Neuronal stem cell (in vitro differentiated cells): ENCODE measurements around the gene ATXN7L3.
"Not testable (repeated sequence)": the region's sequence is repeated elsewhere in the genome, so short reads cannot be mapped to it uniquely, and the experiment has no call there.

Source experiments
- DNase-seq: peaks from one replicate; pipeline ENCODE4 v3.0.0-alpha.2; 2013; ENCODE audit warnings: low spot score
- H2AFZ ChIP-seq: one replicate; pipeline ENCODE4 v1.6.1; 2013; ENCODE audit warnings: mild to moderate bottlenecking, low read length, inconsistent platforms
- H2AK5ac ChIP-seq: 2 replicates; pipeline ENCODE4 v1.6.1; 2013; ENCODE audit warnings: low read depth, mild to moderate bottlenecking, inconsistent platforms, low read length, moderate library complexity, mixed read lengths
- H2BK120ac ChIP-seq: 2 replicates; pipeline ENCODE4 v1.6.1; 2013; ENCODE audit warnings: low read depth, mild to moderate bottlenecking, inconsistent platforms, low read length, moderate library complexity, mixed read lengths
- H2BK12ac ChIP-seq: one replicate; pipeline ENCODE4 v1.6.1; 2013; ENCODE audit warnings: low read length, inconsistent platforms
- H2BK15ac ChIP-seq: 2 replicates; pipeline ENCODE4 v1.6.1; 2013; ENCODE audit warnings: mild to moderate bottlenecking, low read length, inconsistent platforms, mixed read lengths
- H2BK5ac ChIP-seq: one replicate; pipeline ENCODE4 v1.6.1; 2013; ENCODE audit warnings: inconsistent platforms, mild to moderate bottlenecking, low read length, moderate library complexity
- H3K14ac ChIP-seq: one replicate; pipeline ENCODE4 v1.6.1; 2013; ENCODE audit warnings: low read length, inconsistent platforms
- H3K18ac ChIP-seq: 2 replicates; pipeline ENCODE4 v1.6.1; 2013; ENCODE audit warnings: low read length, inconsistent platforms
- H3K23ac ChIP-seq: 2 replicates; pipeline ENCODE4 v1.6.1; 2013; ENCODE audit warnings: low read depth, mild to moderate bottlenecking, mixed read lengths, low read length, inconsistent platforms; ENCODE audit not compliant: poor library complexity
- H3K27ac ChIP-seq: replicated peaks from 3 replicates; pipeline ENCODE4 v1.5.1; 2013; ENCODE audit warnings: low read length, inconsistent platforms
- H3K27me3 ChIP-seq, 3 experiments: 2 replicates each; pipeline ENCODE4 v1.6.1; 2013; ENCODE audit warnings: low read length in 3 of 3, mild to moderate bottlenecking in 2 of 3, inconsistent platforms in 1 of 3, low read depth in 1 of 3, mixed read lengths in 1 of 3, moderate library complexity in 1 of 3; ENCODE audit not compliant: control insufficient read depth in 3 of 3, insufficient read depth in 3 of 3
- H3K36me3 ChIP-seq, 2 donors: replicated peaks in 1 of 2; 2 replicates each; pipeline ENCODE4 v1.6.1; 2013; ENCODE audit warnings: low read length in 2 of 2; ENCODE audit not compliant: control insufficient read depth in 2 of 2, insufficient read depth in 2 of 2
- H3K4ac ChIP-seq: 2 replicates; pipeline ENCODE4 v1.6.1; 2013; ENCODE audit warnings: inconsistent platforms, mild to moderate bottlenecking, low read length, moderate library complexity
- H3K4me1 ChIP-seq, 2 donors: 1 replicate in 1 of 2; 2 replicates in 1 of 2; pipeline ENCODE4 v1.6.1; 2013; ENCODE audit warnings: low read length in 2 of 2, low read depth in 1 of 2; ENCODE audit not compliant: control insufficient read depth in 2 of 2, insufficient read depth in 1 of 2
- H3K4me2 ChIP-seq: one replicate; pipeline ENCODE4 v1.6.1; 2013; ENCODE audit warnings: mild to moderate bottlenecking, low read length, inconsistent platforms; ENCODE audit not compliant: insufficient read depth, poor library complexity, severe bottlenecking
- H3K4me3 ChIP-seq, 2 donors: 2 replicates each; pipeline ENCODE4 v1.5.1; 2013; ENCODE audit warnings: low read length in 2 of 2, mild to moderate bottlenecking in 2 of 2, inconsistent platforms in 1 of 2, moderate library complexity in 1 of 2
- H3K79me1 ChIP-seq: one replicate; pipeline ENCODE4 v1.6.1; 2013; ENCODE audit warnings: low read depth, mild to moderate bottlenecking, inconsistent platforms, low read length, moderate library complexity
- H3K9ac ChIP-seq: one replicate; pipeline ENCODE4 v1.6.1; 2013; ENCODE audit warnings: mild to moderate bottlenecking, low read depth, low read length, inconsistent platforms; ENCODE audit not compliant: poor library complexity
- H3K9me3 ChIP-seq, 2 donors: replicated peaks in 1 of 2; 2 replicates each; pipeline versions ENCODE3 to v1.6.1; 2013; ENCODE audit warnings: low read length in 2 of 2, mild to moderate bottlenecking in 2 of 2, inconsistent platforms in 1 of 2, low read depth in 1 of 2, mixed read lengths in 1 of 2, moderate library complexity in 1 of 2; ENCODE audit not compliant: control insufficient read depth in 2 of 2, insufficient read depth in 1 of 2
- H4K8ac ChIP-seq: one replicate; pipeline ENCODE4 v1.6.1; 2013; ENCODE audit warnings: low read depth, mild to moderate bottlenecking, inconsistent platforms, low read length, moderate library complexity
- H4K91ac ChIP-seq: one replicate; pipeline ENCODE4 v1.6.1; 2013; ENCODE audit warnings: low read length, low read depth, mild to moderate bottlenecking, inconsistent platforms; ENCODE audit not compliant: poor library complexity
- WGBS, 2 donors: extraction: QIAGEN DNeasy Blood & Tissue Kit; methylation state at CpG; one replicate each; pipeline ENCODE4 v1.1.7; 2013; ENCODE audit warnings: missing lambda C conversion rate in 2 of 2, mixed read lengths in 1 of 2; ENCODE audit not compliant: insufficient read length in 2 of 2, insufficient replicate concordance in 1 of 2; ENCODE audit errors: extremely low coverage in 2 of 2; 5-methylcytosine and 5-hydroxymethylcytosine counted together

ATXN7L3 gene

DNA sequence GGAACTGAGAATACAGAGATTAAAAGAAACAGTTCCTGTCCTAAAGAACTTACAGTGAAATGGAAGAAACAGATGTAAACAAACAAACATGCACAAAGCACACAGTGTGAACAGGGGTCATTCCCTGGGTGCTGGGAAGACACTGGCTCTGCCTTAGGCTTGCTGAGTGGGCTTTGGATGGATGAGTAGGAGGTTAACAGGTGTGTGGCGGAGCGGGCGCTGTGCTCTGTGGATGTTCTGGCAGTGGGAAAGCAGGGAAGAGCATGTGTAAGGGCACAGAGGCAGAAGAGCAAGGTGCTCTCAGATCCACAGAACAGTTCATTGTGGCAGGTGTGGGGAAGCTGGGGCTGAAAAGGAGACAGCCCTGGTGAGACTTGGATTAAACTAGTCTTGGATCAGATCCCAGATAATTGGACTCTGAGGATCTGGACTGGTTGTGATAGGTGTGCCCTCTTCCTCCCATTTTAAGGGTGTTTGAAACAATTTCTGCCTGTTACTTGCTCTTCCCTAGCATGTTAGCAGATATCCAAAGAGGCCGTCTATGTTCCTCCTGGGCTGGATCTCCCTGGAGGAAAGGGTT lies 49.8 kb downstream of the ATXN7L3 start:
- no peak overlapping the region for H3K18ac ChIP-seq
- no peak overlapping the region for H3K27ac ChIP-seq
- H3K14ac ChIP-seq, result no peak overlapping the region
- H2BK12ac ChIP-seq, result no peak overlapping the region
- no peak overlapping the region for H3K9ac ChIP-seq
- H3K4me2 ChIP-seq, result no peak overlapping the region
- no peak overlapping the region for H2AK5ac ChIP-seq
- H3K36me3 ChIP-seq, result peaks cover 47 to 89% of the 10 kb centered on the region in 2 donors
- H4K91ac ChIP-seq, result no peak overlapping the region
- DNase-seq, result no peak
- no peak overlapping the region for H2AFZ ChIP-seq
- peaks cover 2% of the 10 kb centered on the region for H3K79me1 ChIP-seq
- H2BK120ac ChIP-seq, result no peak overlapping the region
- H3K4ac ChIP-seq, result no peak overlapping the region
- no peak overlapping the region for H2BK5ac ChIP-seq
- no peaks in the 10 kb centered on the region for H3K9me3 ChIP-seq
- H3K4me3 ChIP-seq, result no peak overlapping the region
- no peak overlapping the region for H4K8ac ChIP-seq
- no peak overlapping the region for H3K23ac ChIP-seq
- H3K4me1 ChIP-seq, result peaks cover 0 to 1% of the 10 kb centered on the region in 2 donors
- no CpG with 5 or more reads among the region's 4 CpGs for WGBS, 2 donors
- no peak overlapping the region for H2BK15ac ChIP-seq
- no peaks in the 10 kb centered on the region for H3K27me3 ChIP-seq

DNA sequence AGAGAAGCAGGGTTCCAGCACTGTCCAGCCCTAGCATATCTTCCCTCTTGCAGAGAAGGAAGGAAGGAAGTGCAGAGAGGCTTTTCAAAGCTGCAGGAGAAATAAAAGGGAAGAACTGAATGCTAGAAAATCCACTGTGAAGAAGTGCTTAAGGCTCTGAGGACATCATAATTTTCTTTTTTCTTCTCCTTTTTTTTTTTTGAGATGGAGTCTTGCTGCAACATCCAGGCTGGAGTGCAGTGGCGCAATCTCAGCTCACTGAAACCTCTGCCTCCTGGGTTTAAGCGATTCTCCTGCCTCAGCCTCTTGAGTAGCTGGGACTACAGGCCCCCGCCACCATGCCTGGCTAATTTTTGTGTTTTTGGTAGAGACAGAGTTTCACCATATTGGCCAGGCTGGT lies 50.6 kb downstream of the ATXN7L3 start:
- not testable (repeated sequence) for H3K4ac ChIP-seq, H2AK5ac ChIP-seq, H4K8ac ChIP-seq, H3K4me2 ChIP-seq, H3K14ac ChIP-seq, H3K79me1 ChIP-seq, H2BK5ac ChIP-seq, H3K9ac ChIP-seq, H3K18ac ChIP-seq, H2BK12ac ChIP-seq, H2BK15ac ChIP-seq, H3K27me3 ChIP-seq, H4K91ac ChIP-seq, H3K4me1 ChIP-seq, H2AFZ ChIP-seq, H3K4me3 ChIP-seq, H2BK120ac ChIP-seq, H3K23ac ChIP-seq, H3K9me3 ChIP-seq, DNase-seq, H3K27ac ChIP-seq
- no CpG with 5 or more reads among the region's 3 CpGs for WGBS, 2 donors
- peaks cover 41 to 82% of the 10 kb centered on the region in 2 donors for H3K36me3 ChIP-seq

DNA sequence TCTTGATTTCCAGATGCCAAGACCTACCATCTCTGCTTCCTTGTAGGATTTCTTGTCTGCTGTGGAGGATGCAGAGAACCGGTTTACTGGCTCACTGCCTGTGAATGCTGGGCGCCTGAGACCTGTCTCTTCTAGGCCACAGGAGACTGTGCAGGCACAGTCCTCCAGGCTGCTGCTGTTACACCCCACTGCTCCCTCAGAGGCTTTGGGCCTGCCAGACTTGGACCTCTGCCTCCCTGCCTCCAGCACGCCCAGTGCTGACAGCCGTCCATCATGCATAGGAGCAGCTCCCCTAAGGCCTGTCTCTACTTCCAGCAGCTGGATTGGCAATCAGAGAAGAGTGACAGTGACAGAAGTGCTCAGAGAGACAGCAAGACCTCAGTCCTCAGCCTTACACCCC lies 51.9 kb downstream of the ATXN7L3 start:
- H3K14ac ChIP-seq, result no peak overlapping the region
- no peak overlapping the region for H2BK12ac ChIP-seq
- H2BK5ac ChIP-seq, result no peak overlapping the region
- H3K18ac ChIP-seq, result no peak overlapping the region
- H3K4me3 ChIP-seq, result no peak overlapping the region
- H2AFZ ChIP-seq, result no peak overlapping the region
- H2BK15ac ChIP-seq, result no peak overlapping the region
- no peak overlapping the region for H2BK120ac ChIP-seq
- peaks cover 0 to 5% of the 10 kb centered on the region in 2 donors for H3K4me1 ChIP-seq
- H4K91ac ChIP-seq, result no peak overlapping the region
- H3K36me3 ChIP-seq, result peaks cover 39 to 72% of the 10 kb centered on the region in 2 donors
- H3K9ac ChIP-seq, result peak overlapping the region; percentile 66
- no peak overlapping the region for H2AK5ac ChIP-seq
- no peak overlapping the region for H3K4ac ChIP-seq
- no peak overlapping the region for H3K27ac ChIP-seq
- WGBS, 2 donors, result no CpG with 5 or more reads among the region's 4 CpGs
- H3K27me3 ChIP-seq, result no peaks in the 10 kb centered on the region
- peak overlapping the region; percentile 61 for H3K23ac ChIP-seq
- no peaks in the 10 kb centered on the region for H3K9me3 ChIP-seq
- H3K4me2 ChIP-seq, result no peak overlapping the region
- DNase-seq, result no peak
- peaks cover 6% of the 10 kb centered on the region for H3K79me1 ChIP-seq
- H4K8ac ChIP-seq, result no peak overlapping the region

DNA sequence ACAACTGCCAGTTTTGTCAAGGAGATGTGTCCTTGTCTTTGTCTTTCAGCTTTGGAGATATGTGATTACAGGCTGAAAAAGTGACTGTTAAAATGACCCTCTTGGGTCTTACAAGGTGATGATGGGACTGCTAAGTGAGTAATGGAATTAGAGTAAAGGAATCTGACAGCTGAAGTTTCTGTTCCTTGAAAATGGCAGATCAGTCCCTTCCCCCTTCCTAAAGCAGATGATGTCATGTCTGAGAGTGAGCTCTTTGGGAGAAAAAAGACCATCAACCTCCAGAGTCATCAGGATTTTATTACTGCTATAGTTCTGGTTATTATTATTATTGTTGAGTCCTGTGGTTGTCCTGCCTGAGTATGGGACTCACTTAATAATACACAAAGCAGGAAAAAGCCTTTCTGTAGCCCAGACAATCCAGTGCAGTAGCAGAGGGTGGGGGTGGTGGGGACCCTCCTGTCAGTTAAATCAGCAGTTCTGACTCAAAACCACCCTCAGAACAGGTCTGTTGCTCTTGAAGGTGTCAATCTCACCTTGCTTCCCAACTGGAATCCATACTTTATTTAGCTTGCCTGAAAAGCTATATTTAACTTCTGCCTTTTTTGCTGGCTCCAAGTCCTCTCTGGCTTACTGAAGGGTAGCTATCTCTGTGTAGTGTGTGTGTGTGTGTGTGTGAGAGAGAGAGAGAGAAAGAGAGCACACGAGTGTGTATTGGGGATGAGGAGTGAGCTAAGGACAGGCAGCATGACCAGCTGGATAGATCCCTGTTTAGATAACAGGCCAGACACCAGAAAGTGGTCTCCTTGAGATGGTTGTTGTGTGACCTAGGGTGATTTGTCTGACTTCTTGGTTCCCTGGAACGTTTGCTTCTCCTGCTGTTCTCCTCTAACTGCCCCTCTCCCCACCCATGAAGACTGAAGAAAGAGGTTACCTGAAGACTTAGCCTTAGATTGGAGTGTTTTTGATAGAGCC lies 53.0 kb downstream of the ATXN7L3 start:
- Histone ChIP-seq H2BK12ac (no peak overlapping the region), H3K4ac (no peak overlapping the region), H3K36me3 (peaks cover 34 to 63% of the 10 kb centered on the region in 2 donors)

More for the DNA sequence above, 53.0 kb downstream of the ATXN7L3 start:
- peaks cover 0 to 5% of the 10 kb centered on the region in 2 donors for H3K4me1 ChIP-seq
- no peak overlapping the region for H2BK120ac ChIP-seq
- no peak overlapping the region for H2AFZ ChIP-seq
- H3K18ac ChIP-seq, result no peak overlapping the region
- no peaks in the 10 kb centered on the region for H3K9me3 ChIP-seq
- H3K14ac ChIP-seq, result no peak overlapping the region
- H3K23ac ChIP-seq, result no peak overlapping the region
- H3K27ac ChIP-seq, result no peak overlapping the region
- H4K8ac ChIP-seq, result no peak overlapping the region
- no peak overlapping the region for H3K4me2 ChIP-seq
- H4K91ac ChIP-seq, result no peak overlapping the region
- WGBS, 2 donors, result no CpG with 5 or more reads among the region's 2 CpGs
- H2BK15ac ChIP-seq, result no peak overlapping the region
- peaks cover 6% of the 10 kb centered on the region for H3K79me1 ChIP-seq
- H2BK5ac ChIP-seq, result no peak overlapping the region
- H3K27me3 ChIP-seq, result no peaks in the 10 kb centered on the region
- no peak overlapping the region for H3K9ac ChIP-seq
- no peak for DNase-seq
- H2AK5ac ChIP-seq, result no peak overlapping the region
- H3K4me3 ChIP-seq, result no peak overlapping the region
